ENCODE results near the gene SALL3.

The SALL3 gene

DNA sequence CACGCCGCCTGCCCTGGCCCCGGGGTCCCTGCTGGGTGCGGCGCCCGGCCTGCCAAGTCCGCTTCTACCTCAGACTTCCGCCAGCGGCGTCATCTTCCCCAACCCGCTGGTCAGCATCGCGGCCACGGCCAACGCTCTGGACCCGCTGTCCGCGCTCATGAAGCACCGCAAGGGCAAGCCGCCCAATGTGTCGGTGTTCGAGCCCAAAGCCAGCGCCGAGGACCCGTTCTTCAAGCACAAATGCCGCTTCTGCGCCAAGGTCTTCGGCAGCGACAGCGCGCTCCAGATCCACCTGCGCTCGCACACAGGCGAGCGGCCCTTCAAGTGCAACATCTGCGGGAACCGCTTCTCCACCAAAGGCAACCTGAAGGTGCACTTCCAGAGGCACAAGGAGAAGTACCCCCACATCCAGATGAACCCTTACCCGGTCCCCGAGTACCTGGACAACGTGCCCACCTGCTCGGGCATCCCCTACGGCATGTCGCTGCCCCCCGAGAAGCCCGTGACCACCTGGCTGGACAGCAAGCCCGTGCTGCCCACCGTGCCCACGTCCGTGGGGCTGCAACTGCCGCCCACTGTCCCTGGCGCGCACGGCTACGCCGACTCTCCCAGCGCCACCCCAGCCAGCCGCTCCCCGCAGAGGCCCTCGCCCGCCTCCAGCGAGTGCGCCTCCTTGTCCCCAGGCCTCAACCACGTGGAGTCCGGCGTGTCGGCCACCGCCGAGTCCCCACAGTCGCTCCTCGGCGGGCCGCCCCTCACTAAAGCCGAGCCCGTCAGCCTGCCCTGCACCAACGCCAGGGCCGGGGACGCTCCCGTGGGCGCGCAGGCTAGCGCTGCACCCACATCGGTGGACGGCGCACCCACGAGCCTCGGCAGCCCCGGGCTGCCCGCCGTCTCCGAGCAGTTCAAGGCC lies 13.7 kb downstream of the SALL3 start:
- Mint-ChIP-seq H3K9me3 (peaks cover 8% of the 10 kb centered on the region), H3K4me3 (no peak overlapping the region), H3K27me3 (ENCODE audit: low read depth, poor library complexity) (no peaks in the 10 kb centered on the region), H3K36me3 (ENCODE audit: low read depth) (peaks cover 56% of the 10 kb centered on the region), H3K27ac (no peak overlapping the region), H3K4me1 (peaks cover 16% of the 10 kb centered on the region)
- TF ChIP-seq, protein P1, sequence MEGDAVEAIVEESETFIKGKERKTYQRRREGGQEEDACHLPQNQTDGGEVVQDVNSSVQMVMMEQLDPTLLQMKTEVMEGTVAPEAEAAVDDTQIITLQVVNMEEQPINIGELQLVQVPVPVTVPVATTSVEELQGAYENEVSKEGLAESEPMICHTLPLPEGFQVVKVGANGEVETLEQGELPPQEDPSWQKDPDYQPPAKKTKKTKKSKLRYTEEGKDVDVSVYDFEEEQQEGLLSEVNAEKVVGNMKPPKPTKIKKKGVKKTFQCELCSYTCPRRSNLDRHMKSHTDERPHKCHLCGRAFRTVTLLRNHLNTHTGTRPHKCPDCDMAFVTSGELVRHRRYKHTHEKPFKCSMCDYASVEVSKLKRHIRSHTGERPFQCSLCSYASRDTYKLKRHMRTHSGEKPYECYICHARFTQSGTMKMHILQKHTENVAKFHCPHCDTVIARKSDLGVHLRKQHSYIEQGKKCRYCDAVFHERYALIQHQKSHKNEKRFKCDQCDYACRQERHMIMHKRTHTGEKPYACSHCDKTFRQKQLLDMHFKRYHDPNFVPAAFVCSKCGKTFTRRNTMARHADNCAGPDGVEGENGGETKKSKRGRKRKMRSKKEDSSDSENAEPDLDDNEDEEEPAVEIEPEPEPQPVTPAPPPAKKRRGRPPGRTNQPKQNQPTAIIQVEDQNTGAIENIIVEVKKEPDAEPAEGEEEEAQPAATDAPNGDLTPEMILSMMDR (IDR thresholded peaks at IDR 0.05): no peak
- DNase-seq: no peak

DNA sequence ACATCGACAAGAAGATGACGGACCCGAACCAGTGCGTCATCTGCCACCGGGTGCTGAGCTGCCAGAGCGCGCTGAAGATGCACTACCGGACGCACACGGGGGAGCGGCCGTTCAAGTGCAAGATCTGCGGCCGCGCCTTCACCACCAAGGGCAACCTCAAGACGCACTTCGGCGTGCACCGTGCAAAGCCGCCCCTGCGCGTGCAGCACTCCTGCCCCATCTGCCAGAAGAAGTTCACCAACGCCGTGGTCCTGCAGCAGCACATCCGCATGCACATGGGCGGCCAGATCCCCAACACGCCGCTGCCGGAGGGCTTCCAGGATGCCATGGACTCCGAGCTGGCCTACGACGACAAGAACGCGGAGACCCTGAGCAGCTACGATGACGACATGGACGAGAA lies 14.4 kb downstream of the SALL3 start:
- TF ChIP-seq, protein P1 (IDR thresholded peaks at IDR 0.05): no peak
- Mint-ChIP-seq H3K9me3 (peaks cover 8% of the 10 kb centered on the region), H3K4me3 (no peak overlapping the region), H3K36me3 (ENCODE audit: low read depth) (peaks cover 64% of the 10 kb centered on the region), H3K27ac (no peak overlapping the region), H3K27me3 (ENCODE audit: low read depth, poor library complexity) (no peaks in the 10 kb centered on the region), H3K4me1 (peaks cover 13% of the 10 kb centered on the region)
- DNase-seq: no peak

DNA sequence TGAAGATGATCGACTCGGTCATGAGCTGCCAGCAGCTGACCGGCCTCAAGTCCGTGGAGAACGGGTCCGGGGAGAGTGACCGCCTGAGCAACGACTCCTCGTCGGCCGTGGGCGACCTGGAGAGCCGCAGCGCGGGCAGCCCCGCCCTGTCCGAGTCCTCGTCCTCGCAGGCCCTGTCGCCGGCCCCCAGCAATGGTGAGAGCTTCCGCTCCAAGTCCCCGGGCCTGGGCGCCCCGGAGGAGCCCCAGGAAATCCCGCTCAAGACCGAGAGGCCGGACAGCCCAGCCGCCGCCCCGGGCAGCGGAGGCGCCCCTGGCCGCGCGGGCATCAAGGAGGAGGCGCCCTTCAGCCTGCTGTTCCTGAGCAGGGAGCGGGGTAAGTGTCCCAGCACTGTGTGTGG lies 14.9 kb downstream of the SALL3 start:
- DNase-seq: no peak
- Mint-ChIP-seq H3K27me3 (ENCODE audit: low read depth, poor library complexity) (peaks cover under 1% of the 10 kb centered on the region), H3K27ac (no peak overlapping the region)

GRCh38 chr18:78994977-78995582 lies 15.5 kb downstream of the SALL3 start:
- peaks cover 74% of the 10 kb centered on the region for H3K36me3 Mint-ChIP-seq (ENCODE audit: low read depth)
- no peak for DNase-seq
- TF ChIP-seq, protein P1 (IDR thresholded peaks at IDR 0.05): no peak
- H3K4me1 Mint-ChIP-seq: peaks cover 9% of the 10 kb centered on the region
- peak overlapping the region; percentile 23 for H3K27ac Mint-ChIP-seq
- no peak overlapping the region for H3K4me3 Mint-ChIP-seq
- peaks cover 8% of the 10 kb centered on the region for H3K9me3 Mint-ChIP-seq
- peaks cover 5% of the 10 kb centered on the region for H3K27me3 Mint-ChIP-seq (ENCODE audit: low read depth, poor library complexity)

More for the DNA sequence above, 14.9 kb downstream of the SALL3 start:
- Mint-ChIP-seq H3K36me3 (ENCODE audit: low read depth) (peaks cover 69% of the 10 kb centered on the region), H3K4me3 (no peak overlapping the region), H3K9me3 (peaks cover 8% of the 10 kb centered on the region), H3K4me1 (peaks cover 13% of the 10 kb centered on the region)
- TF ChIP-seq, protein P1 (IDR thresholded peaks at IDR 0.05): no peak

- H3K27ac Mint-ChIP-seq: peak overlapping the region; percentile 83
- H3K36me3 Mint-ChIP-seq (ENCODE audit: low read depth): peaks cover 71% of the 10 kb centered on the region
- DNase-seq: no peak
- H3K27me3 Mint-ChIP-seq (ENCODE audit: low read depth, poor library complexity): peaks cover 5% of the 10 kb centered on the region
- peaks cover 8% of the 10 kb centered on the region for H3K9me3 Mint-ChIP-seq
- TF ChIP-seq, protein P1 (IDR thresholded peaks at IDR 0.05): no peak
- peaks cover 1% of the 10 kb centered on the region for H3K4me1 Mint-ChIP-seq
- no peak overlapping the region for H3K4me3 Mint-ChIP-seq
Observed at GRCh38 chr18:78995740-78996395, 16.2 kb downstream of the SALL3 start.

All from nephron progenitor cell (in vitro differentiated cells).